ENCODE results near the gene CNTFR.

CNTFR gene

GRCh38 chr9:34513567-34514214 is 75.8 kb downstream of the CNTFR start:
- TF ChIP-seq CTCF (IDR thresholded peaks at IDR 0.05; ENCODE audit: unreplicated experiment in 3 of 3) = no peak
- Mint-ChIP-seq H3K9me3 (no peaks in the 10 kb centered on the region), H3K4me1 (peaks cover 43% of the 10 kb centered on the region), H3K36me3 (ENCODE audit: low read depth) (no peaks in the 10 kb centered on the region), H3K27me3 (ENCODE audit: low read depth) (peaks cover 33% of the 10 kb centered on the region), H3K4me3 (no peak overlapping the region), H3K27ac (no peak overlapping the region)

GRCh38 chr9:34512131-34513078 is 77.1 kb downstream of the CNTFR start:
- H3K4me3 Mint-ChIP-seq = no peak overlapping the region
- TF ChIP-seq CTCF (IDR thresholded peaks at IDR 0.05; ENCODE audit: unreplicated experiment in 3 of 3) = no peak
- H3K27me3 Mint-ChIP-seq (ENCODE audit: low read depth) = peaks cover 36% of the 10 kb centered on the region
- H3K9me3 Mint-ChIP-seq = no peaks in the 10 kb centered on the region
- H3K36me3 Mint-ChIP-seq (ENCODE audit: low read depth) = no peaks in the 10 kb centered on the region
- H3K27ac Mint-ChIP-seq = peak overlapping the region in 1 of 3 experiments; percentile 27
- H3K4me1 Mint-ChIP-seq = peaks cover 37% of the 10 kb centered on the region

GRCh38 chr9:34510497-34511468 is 78.7 kb downstream of the CNTFR start:
- Mint-ChIP-seq H3K4me3 (no peak overlapping the region), H3K36me3 (ENCODE audit: low read depth) (no peaks in the 10 kb centered on the region), H3K27ac (no peak overlapping the region), H3K4me1 (peaks cover 37% of the 10 kb centered on the region), H3K27me3 (ENCODE audit: low read depth) (peaks cover 28% of the 10 kb centered on the region), H3K9me3 (no peaks in the 10 kb centered on the region)
- TF ChIP-seq CTCF (IDR thresholded peaks at IDR 0.05; ENCODE audit: unreplicated experiment in 3 of 3) = no peak

- H3K27ac Mint-ChIP-seq = no peak overlapping the region
- no peak overlapping the region for H3K4me3 Mint-ChIP-seq
- H3K27me3 Mint-ChIP-seq (ENCODE audit: low read depth) = peaks cover 28% of the 10 kb centered on the region
- H3K4me1 Mint-ChIP-seq = peaks cover 37% of the 10 kb centered on the region
- no peaks in the 10 kb centered on the region for H3K9me3 Mint-ChIP-seq
- no peak for TF ChIP-seq CTCF (IDR thresholded peaks at IDR 0.05; ENCODE audit: unreplicated experiment in 3 of 3)
- H3K36me3 Mint-ChIP-seq (ENCODE audit: low read depth) = no peaks in the 10 kb centered on the region
Observed at GRCh38 chr9:34508951-34509350, 80.6 kb downstream of the CNTFR start.

GRCh38 chr9:34508463-34508862 is 81.1 kb downstream of the CNTFR start:
- H3K4me3 Mint-ChIP-seq = no peak overlapping the region
- TF ChIP-seq CTCF (IDR thresholded peaks at IDR 0.05; ENCODE audit: unreplicated experiment in 3 of 3) = no peak
- H3K4me1 Mint-ChIP-seq = peaks cover 34% of the 10 kb centered on the region
- no peaks in the 10 kb centered on the region for H3K36me3 Mint-ChIP-seq (ENCODE audit: low read depth)
- H3K27me3 Mint-ChIP-seq (ENCODE audit: low read depth) = peaks cover 27% of the 10 kb centered on the region
- no peak overlapping the region for H3K27ac Mint-ChIP-seq
- no peaks in the 10 kb centered on the region for H3K9me3 Mint-ChIP-seq

Data from nephron (organoid).